Measurements from ENCODE around the gene SPRR1B. TPM values are rescaled to one million over a fixed set of nuclear protein-coding genes. Genes with fewer than 3 reads are reported as not detected.

SPRR1B gene
- total and polyA plus RNA-seq, 2 of the 13 experiments (the other 11 are each of a cell fraction or from before 2014, with no cell fraction given): not detected

DNA sequence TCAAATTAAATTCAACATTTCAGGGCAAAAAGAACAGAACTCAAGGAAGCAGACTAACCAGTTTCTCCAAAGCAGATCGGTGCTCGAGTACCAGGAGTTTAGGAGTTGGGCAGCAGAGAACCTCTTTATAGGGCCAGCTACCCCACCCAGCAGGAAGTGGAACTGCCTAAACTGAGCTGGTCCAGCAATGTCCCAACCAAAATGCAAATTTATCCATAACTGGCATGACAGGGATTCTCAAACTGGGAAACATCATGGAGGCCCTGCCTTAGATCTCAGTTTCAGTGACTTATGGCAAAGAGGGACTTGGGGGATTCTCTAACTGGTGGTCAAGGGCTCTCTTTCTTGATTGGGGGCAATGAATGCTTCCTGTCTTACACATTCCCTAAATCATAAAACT lies 40.5 kb downstream of the SPRR1B start, which contains the start of gene SPRR2B:
Gene SPRR2B (minus strand): TSS at position 101 of the 400 bp plus-strand sequence. CDS start 772 bp downstream, outside the sequence.
- Histone ChIP-seq H3K4me2 (ENCODE audit: low read depth, low read length) (no peak within 1 kb of the TSS), H3K4me3 (replicated peaks in 1 of 3; ENCODE audit: insufficient read depth in 1 of 3, low read depth in 2 of 3, low read length in 3 of 3) (no peak within 1 kb of the TSS), H2AFZ (ENCODE audit: low read length) (no peak within 1 kb of the TSS), H3K27me3 (ENCODE audit: control insufficient read depth in 1 of 2, insufficient read depth in 2 of 2, low read length in 2 of 2) (no peaks in the 10 kb centered on the region), H3K79me2 (ENCODE audit: insufficient read depth, low read length) (no peaks in the 10 kb centered on the region), H4K20me1 (ENCODE audit: insufficient read depth, low read length) (no peaks in the 10 kb centered on the region), H3K36me3 (replicated peaks in 1 of 2; ENCODE audit: control insufficient read depth in 1 of 2, insufficient read depth in 2 of 2, low read length in 2 of 2) (no peaks in the 10 kb centered on the region), H3K4me1 (ENCODE audit: insufficient read depth, low read length) (no peaks in the 10 kb centered on the region), H3K9ac (ENCODE audit: insufficient read depth, low read depth, low read length) (no peak within 1 kb of the TSS), H3K27ac (ENCODE audit: extremely low read length, insufficient read depth, low read length) (no peak within 1 kb of the TSS), H3K9me3 (ENCODE audit: low read length) (no peaks in the 10 kb centered on the region)
- ChIA-PET CTCF (ENCODE audit: low intra/inter-chr PET ratio, low total read pairs) (no interaction called here), POLR2A (no interaction called here)
- WGBS (ENCODE audit: low lambda C conversion rate): 0% methylated on average over 2 of the region's 2 CpGs
- ATAC-seq: no peak
- DNase-seq (ENCODE audit: low spot score): no peak
- no peak for TF ChIP-seq KAT7 (CRISPR knock-in tag; IDR thresholded peaks at IDR 0.05; ENCODE audit: borderline replicate concordance)
- TF ChIP-seq KLF6 (CRISPR knock-in tag; IDR thresholded peaks at IDR 0.05): no peak
- TF ChIP-seq ISX (CRISPR knock-in tag; conservative IDR thresholded peaks at IDR 0.05): no peak
- TF ChIP-seq MZF1 (CRISPR knock-in tag; IDR thresholded peaks at IDR 0.05; ENCODE audit: borderline replicate concordance): no peak
- no peak for TF ChIP-seq POLR2AphosphoS5 (IDR thresholded peaks at IDR 0.05; ENCODE audit: low read depth, low read length)
- TF ChIP-seq, protein P1, sequence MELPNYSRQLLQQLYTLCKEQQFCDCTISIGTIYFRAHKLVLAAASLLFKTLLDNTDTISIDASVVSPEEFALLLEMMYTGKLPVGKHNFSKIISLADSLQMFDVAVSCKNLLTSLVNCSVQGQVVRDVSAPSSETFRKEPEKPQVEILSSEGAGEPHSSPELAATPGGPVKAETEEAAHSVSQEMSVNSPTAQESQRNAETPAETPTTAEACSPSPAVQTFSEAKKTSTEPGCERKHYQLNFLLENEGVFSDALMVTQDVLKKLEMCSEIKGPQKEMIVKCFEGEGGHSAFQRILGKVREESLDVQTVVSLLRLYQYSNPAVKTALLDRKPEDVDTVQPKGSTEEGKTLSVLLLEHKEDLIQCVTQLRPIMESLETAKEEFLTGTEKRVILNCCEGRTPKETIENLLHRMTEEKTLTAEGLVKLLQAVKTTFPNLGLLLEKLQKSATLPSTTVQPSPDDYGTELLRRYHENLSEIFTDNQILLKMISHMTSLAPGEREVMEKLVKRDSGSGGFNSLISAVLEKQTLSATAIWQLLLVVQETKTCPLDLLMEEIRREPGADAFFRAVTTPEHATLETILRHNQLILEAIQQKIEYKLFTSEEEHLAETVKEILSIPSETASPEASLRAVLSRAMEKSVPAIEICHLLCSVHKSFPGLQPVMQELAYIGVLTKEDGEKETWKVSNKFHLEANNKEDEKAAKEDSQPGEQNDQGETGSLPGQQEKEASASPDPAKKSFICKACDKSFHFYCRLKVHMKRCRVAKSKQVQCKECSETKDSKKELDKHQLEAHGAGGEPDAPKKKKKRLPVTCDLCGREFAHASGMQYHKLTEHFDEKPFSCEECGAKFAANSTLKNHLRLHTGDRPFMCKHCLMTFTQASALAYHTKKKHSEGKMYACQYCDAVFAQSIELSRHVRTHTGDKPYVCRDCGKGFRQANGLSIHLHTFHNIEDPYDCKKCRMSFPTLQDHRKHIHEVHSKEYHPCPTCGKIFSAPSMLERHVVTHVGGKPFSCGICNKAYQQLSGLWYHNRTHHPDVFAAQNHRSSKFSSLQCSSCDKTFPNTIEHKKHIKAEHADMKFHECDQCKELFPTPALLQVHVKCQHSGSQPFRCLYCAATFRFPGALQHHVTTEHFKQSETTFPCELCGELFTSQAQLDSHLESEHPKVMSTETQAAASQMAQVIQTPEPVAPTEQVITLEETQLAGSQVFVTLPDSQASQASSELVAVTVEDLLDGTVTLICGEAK (IDR thresholded peaks at IDR 0.05): no peak
- TF ChIP-seq, protein P1 (CRISPR knock-in tag; IDR thresholded peaks at IDR 0.05): no peak
- no peak for TF ChIP-seq EEA1 (CRISPR knock-in tag; IDR thresholded peaks at IDR 0.05; ENCODE audit: borderline replicate concordance)
- no peak for TF ChIP-seq GRHL1 (CRISPR knock-in tag; conservative IDR thresholded peaks at IDR 0.05)
- no peak for TF ChIP-seq ZNF253 (CRISPR knock-in tag; IDR thresholded peaks at IDR 0.05; ENCODE audit: borderline replicate concordance)
- TF ChIP-seq, protein P2, sequence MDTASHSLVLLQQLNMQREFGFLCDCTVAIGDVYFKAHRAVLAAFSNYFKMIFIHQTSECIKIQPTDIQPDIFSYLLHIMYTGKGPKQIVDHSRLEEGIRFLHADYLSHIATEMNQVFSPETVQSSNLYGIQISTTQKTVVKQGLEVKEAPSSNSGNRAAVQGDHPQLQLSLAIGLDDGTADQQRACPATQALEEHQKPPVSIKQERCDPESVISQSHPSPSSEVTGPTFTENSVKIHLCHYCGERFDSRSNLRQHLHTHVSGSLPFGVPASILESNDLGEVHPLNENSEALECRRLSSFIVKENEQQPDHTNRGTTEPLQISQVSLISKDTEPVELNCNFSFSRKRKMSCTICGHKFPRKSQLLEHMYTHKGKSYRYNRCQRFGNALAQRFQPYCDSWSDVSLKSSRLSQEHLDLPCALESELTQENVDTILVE (CRISPR knock-in tag; IDR thresholded peaks at IDR 0.05): no peak
- no peak for TF ChIP-seq TEAD3 (CRISPR knock-in tag; optimal IDR thresholded peaks at IDR 0.05; ENCODE audit: borderline replicate concordance)
- no peak for TF ChIP-seq ZNF350 (CRISPR knock-in tag; IDR thresholded peaks at IDR 0.05; ENCODE audit: borderline replicate concordance, low read depth)
- no peak for TF ChIP-seq NFE2 (CRISPR knock-in tag; IDR thresholded peaks at IDR 0.05)
- no peak for TF ChIP-seq GTF2F1 (IDR thresholded peaks at IDR 0.05; ENCODE audit: low read length)
- no peak for FAIRE-seq
- BruUV-seq (replicated peaks): no TSS peak
- intact Hi-C loops (cut with micrococcal nuclease; ENCODE audit: unreplicated experiment): no loop called here
- in situ Hi-C loops (cut with HindIII; ENCODE audit: extremely low pct_ligation_motif_present, low pct_unique_long_range_greater_than_20kb): no loop called here
